Mesendoderm (in vitro differentiated cells): ENCODE data around the gene XPC.

Experiments used
- DNase-seq: peaks from one replicate; pipeline ENCODE4 v3.0.0; 2013
- H2AK5ac ChIP-seq: 2 replicates; pipeline ENCODE4 v1.6.1; 2013; ENCODE audit warnings: low read length, inconsistent platforms
- H2BK120ac ChIP-seq: 2 replicates; pipeline ENCODE4 v1.6.1; 2013; ENCODE audit warnings: low read depth, mild to moderate bottlenecking, low read length, moderate library complexity, mixed read lengths
- H2BK15ac ChIP-seq: replicated peaks from 2 replicates; pipeline ENCODE4 v1.6.1; 2013; ENCODE audit warnings: low read depth, mild to moderate bottlenecking, moderate library complexity
- H2BK5ac ChIP-seq: 2 replicates; pipeline ENCODE4 v1.6.1; 2013; ENCODE audit warnings: low read length, inconsistent platforms
- H3K18ac ChIP-seq: 2 replicates; pipeline ENCODE4 v1.6.1; 2013; ENCODE audit warnings: mild to moderate bottlenecking, low read length, mixed read lengths
- H3K23ac ChIP-seq: one replicate; pipeline ENCODE4 v1.6.1; 2013; ENCODE audit warnings: low read length
- H3K27ac ChIP-seq: 2 replicates; pipeline ENCODE4 v1.5.1; 2013; ENCODE audit warnings: low read depth, mild to moderate bottlenecking, inconsistent platforms, low read length, moderate library complexity
- H3K27me3 ChIP-seq: 2 replicates; pipeline ENCODE4 v1.6.1; 2013; ENCODE audit warnings: low read length, control low read depth, mild to moderate bottlenecking, inconsistent platforms; ENCODE audit not compliant: insufficient read depth, poor library complexity
- H3K36me3 ChIP-seq: 2 replicates; pipeline ENCODE4 v1.6.1; 2013; ENCODE audit warnings: low read length, inconsistent platforms; ENCODE audit not compliant: control insufficient read depth, insufficient read depth
- H3K4ac ChIP-seq: one replicate; pipeline ENCODE4 v1.6.1; 2013; ENCODE audit warnings: low read depth, mild to moderate bottlenecking, low read length, moderate library complexity
- H3K4me1 ChIP-seq: 2 replicates; pipeline ENCODE4 v1.6.1; 2013; ENCODE audit warnings: low read depth, low read length, inconsistent platforms; ENCODE audit not compliant: control insufficient read depth
- H3K4me2 ChIP-seq: 2 replicates; pipeline ENCODE4 v1.6.1; 2013; ENCODE audit warnings: low read length
- H3K4me3 ChIP-seq: 2 replicates; pipeline ENCODE4 v1.5.1; 2013; ENCODE audit warnings: mild to moderate bottlenecking, low read length
- H3K56ac ChIP-seq: one replicate; pipeline ENCODE4 v1.6.1; 2013; ENCODE audit warnings: low read length
- H3K79me1 ChIP-seq: 2 replicates; pipeline ENCODE4 v1.6.1; 2013; ENCODE audit warnings: low read length, inconsistent platforms
- H3K79me2 ChIP-seq: 2 replicates; pipeline ENCODE4 v1.6.1; 2013; ENCODE audit warnings: mild to moderate bottlenecking, low read length; ENCODE audit not compliant: control insufficient read depth, insufficient read depth
- H3K9ac ChIP-seq: 2 replicates; pipeline ENCODE4 v1.6.1; 2013; ENCODE audit warnings: low read length, inconsistent platforms
- H4K5ac ChIP-seq: one replicate; pipeline ENCODE4 v1.6.1; 2013; ENCODE audit warnings: low read length
- H4K8ac ChIP-seq: one replicate; pipeline ENCODE4 v1.6.1; 2013; ENCODE audit warnings: low read depth, mild to moderate bottlenecking, control low read depth, low read length, moderate library complexity
- WGBS: extraction: QIAGEN DNeasy Blood & Tissue Kit; methylation state at CpG from one replicate; pipeline ENCODE4 v1.1.7; 2013; ENCODE audit warnings: low lambda C conversion rate, missing lambda C conversion rate; ENCODE audit not compliant: insufficient coverage; ENCODE audit errors: extremely low coverage; 5-methylcytosine and 5-hydroxymethylcytosine counted together

Gene XPC

DNA sequence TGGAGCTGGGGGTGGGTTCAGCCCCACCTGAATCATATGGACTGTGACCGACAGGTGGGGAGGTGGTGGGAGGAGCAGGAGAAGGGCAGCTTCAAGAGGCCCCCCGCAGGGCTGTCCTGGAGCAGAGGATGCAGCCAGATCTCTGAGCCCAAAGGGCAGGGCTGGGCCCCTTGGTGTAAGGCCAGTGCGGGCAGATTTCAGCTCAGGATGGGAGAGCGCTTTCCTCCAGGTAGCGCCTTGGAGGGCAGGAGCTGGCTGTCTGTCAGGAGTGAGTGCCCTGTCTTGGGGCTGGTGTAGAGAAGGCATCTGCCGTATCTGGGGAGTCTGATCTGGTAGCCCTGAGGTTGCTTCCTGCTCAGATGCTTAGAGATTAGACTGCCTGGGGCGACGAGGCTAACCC lies 46.3 kb downstream of the XPC start:
- no peaks in the 10 kb centered on the region for H3K4me1 ChIP-seq
- no peaks in the 10 kb centered on the region for H3K27me3 ChIP-seq
- H3K18ac ChIP-seq: no peak overlapping the region
- H3K9ac ChIP-seq: no peak overlapping the region
- H3K4me3 ChIP-seq: no peak overlapping the region
- no peak overlapping the region for H4K5ac ChIP-seq
- H2AK5ac ChIP-seq: no peak overlapping the region
- DNase-seq: no peak
- no peak overlapping the region for H4K8ac ChIP-seq
- H3K36me3 ChIP-seq: peaks cover 18% of the 10 kb centered on the region
- no CpG with 5 or more reads among the region's 8 CpGs for WGBS
- peaks cover 9% of the 10 kb centered on the region for H3K79me2 ChIP-seq
- no peak overlapping the region for H3K23ac ChIP-seq
- peaks cover 10% of the 10 kb centered on the region for H3K79me1 ChIP-seq
- H3K4ac ChIP-seq: no peak overlapping the region
- H2BK15ac ChIP-seq: no peak overlapping the region
- H3K4me2 ChIP-seq: no peak overlapping the region
- H3K27ac ChIP-seq: no peak overlapping the region
- no peak overlapping the region for H2BK5ac ChIP-seq
- H2BK120ac ChIP-seq: no peak overlapping the region
- H3K56ac ChIP-seq: no peak overlapping the region

- no peak overlapping the region for H3K4me2 ChIP-seq
- H3K18ac ChIP-seq: no peak overlapping the region
- H3K36me3 ChIP-seq: peaks cover 18% of the 10 kb centered on the region
Observed at GRCh38 chr3:14131134-14131533, 47.3 kb downstream of the XPC start.

GRCh38 chr3:14130707-14131106 lies 47.7 kb downstream of the XPC start:
- H3K4me1 ChIP-seq: peaks cover 3% of the 10 kb centered on the region
- peaks cover 18% of the 10 kb centered on the region for H3K36me3 ChIP-seq
- no peak overlapping the region for H3K4me2 ChIP-seq
- H2AK5ac ChIP-seq: no peak overlapping the region
- no peak overlapping the region for H3K4ac ChIP-seq
- H3K79me1 ChIP-seq: peaks cover 19% of the 10 kb centered on the region
- peaks cover 18% of the 10 kb centered on the region for H3K79me2 ChIP-seq
- H3K9ac ChIP-seq: no peak overlapping the region
- no peak overlapping the region for H2BK5ac ChIP-seq
- H2BK120ac ChIP-seq: no peak overlapping the region
- H3K56ac ChIP-seq: no peak overlapping the region
- H4K8ac ChIP-seq: no peak overlapping the region
- H3K18ac ChIP-seq: no peak overlapping the region
- no peak overlapping the region for H2BK15ac ChIP-seq
- no peaks in the 10 kb centered on the region for H3K27me3 ChIP-seq
- no peak overlapping the region for H4K5ac ChIP-seq
- H3K4me3 ChIP-seq: no peak overlapping the region
- DNase-seq: no peak
- H3K23ac ChIP-seq: no peak overlapping the region
- no peak overlapping the region for H3K27ac ChIP-seq
- WGBS: no CpG with 5 or more reads among the region's 12 CpGs

More at GRCh38 chr3:14131134-14131533, 47.3 kb downstream of the XPC start:
- Histone ChIP-seq H3K4ac (no peak overlapping the region), H2BK120ac (no peak overlapping the region), H4K5ac (no peak overlapping the region), H3K56ac (no peak overlapping the region), H4K8ac (no peak overlapping the region), H3K4me3 (no peak overlapping the region), H2BK5ac (no peak overlapping the region), H2BK15ac (no peak overlapping the region), H3K79me1 (peaks cover 15% of the 10 kb centered on the region), H3K79me2 (peaks cover 18% of the 10 kb centered on the region), H3K9ac (no peak overlapping the region), H3K4me1 (no peaks in the 10 kb centered on the region), H2AK5ac (no peak overlapping the region), H3K27ac (no peak overlapping the region), H3K27me3 (no peaks in the 10 kb centered on the region), H3K23ac (no peak overlapping the region)
- no CpG with 5 or more reads among the region's 5 CpGs for WGBS
- DNase-seq: no peak

DNA sequence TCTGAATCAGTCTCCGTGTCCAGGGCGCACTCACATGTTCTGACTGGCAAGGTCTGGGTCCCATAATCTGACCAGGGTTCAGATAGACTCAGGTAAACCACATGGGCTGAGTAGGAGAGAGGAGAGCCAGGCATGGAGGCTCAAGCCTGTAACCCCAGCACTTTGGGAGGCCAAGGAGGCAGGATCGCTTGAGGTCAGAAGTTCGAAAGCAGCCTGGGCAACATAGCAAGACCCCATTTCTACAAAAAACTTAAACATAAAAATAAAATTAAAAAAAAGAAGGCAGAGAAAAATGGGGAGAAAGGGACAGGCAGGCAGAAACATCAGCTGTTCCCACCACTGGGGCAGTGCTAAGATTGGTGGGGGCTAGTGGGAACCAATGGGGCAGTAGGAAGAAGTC lies 48.2 kb downstream of the XPC start:
- DNase-seq: no peak

GRCh38 chr3:14129296-14129695 lies 49.1 kb downstream of the XPC start:
- H2AK5ac ChIP-seq: no peak overlapping the region
- H4K5ac ChIP-seq: no peak overlapping the region
- no peak overlapping the region for H2BK15ac ChIP-seq
- no peaks in the 10 kb centered on the region for H3K27me3 ChIP-seq
- no CpG with 5 or more reads among the region's 6 CpGs for whole genome bisulfite sequencing
- H3K79me1 ChIP-seq: peaks cover 22% of the 10 kb centered on the region
- no peak overlapping the region for H3K56ac ChIP-seq
- H3K27ac ChIP-seq: no peak overlapping the region
- no peak overlapping the region for H4K8ac ChIP-seq
- peaks cover 21% of the 10 kb centered on the region for H3K79me2 ChIP-seq
- H3K18ac ChIP-seq: no peak overlapping the region
- H2BK5ac ChIP-seq: no peak overlapping the region
- peaks cover 15% of the 10 kb centered on the region for H3K36me3 ChIP-seq
- H3K4me3 ChIP-seq: no peak overlapping the region
- no peak for DNase-seq
- no peak overlapping the region for H3K9ac ChIP-seq
- H3K4me1 ChIP-seq: peaks cover 3% of the 10 kb centered on the region
- no peak overlapping the region for H3K4me2 ChIP-seq
- no peak overlapping the region for H2BK120ac ChIP-seq
- no peak overlapping the region for H3K23ac ChIP-seq
- no peak overlapping the region for H3K4ac ChIP-seq

More for the DNA sequence above, 48.2 kb downstream of the XPC start:
- no CpG with 5 or more reads among the region's 4 CpGs for WGBS
- Histone ChIP-seq H4K5ac (no peak overlapping the region), H3K36me3 (peaks cover 17% of the 10 kb centered on the region), H3K4me3 (no peak overlapping the region), H3K4ac (no peak overlapping the region), H3K4me2 (no peak overlapping the region), H3K56ac (no peak overlapping the region), H4K8ac (no peak overlapping the region), H3K18ac (no peak overlapping the region), H2BK5ac (no peak overlapping the region), H3K79me2 (peaks cover 21% of the 10 kb centered on the region), H2BK120ac (no peak overlapping the region), H2AK5ac (no peak overlapping the region), H3K23ac (no peak overlapping the region), H3K27me3 (no peaks in the 10 kb centered on the region), H3K79me1 (peaks cover 22% of the 10 kb centered on the region), H2BK15ac (no peak overlapping the region), H3K4me1 (peaks cover 3% of the 10 kb centered on the region), H3K9ac (no peak overlapping the region), H3K27ac (no peak overlapping the region)

GRCh38 chr3:14128724-14129123 lies 49.7 kb downstream of the XPC start:
- Histone ChIP-seq H3K27ac (no peak overlapping the region), H4K8ac (no peak overlapping the region), H2BK5ac (no peak overlapping the region), H3K56ac (no peak overlapping the region), H3K4ac (no peak overlapping the region), H3K4me3 (no peak overlapping the region), H3K27me3 (no peaks in the 10 kb centered on the region), H2BK15ac (no peak overlapping the region), H3K79me1 (peaks cover 26% of the 10 kb centered on the region), H3K18ac (no peak overlapping the region), H3K9ac (no peak overlapping the region), H3K4me1 (peaks cover 4% of the 10 kb centered on the region), H3K36me3 (peaks cover 11% of the 10 kb centered on the region), H4K5ac (no peak overlapping the region), H3K23ac (no peak overlapping the region), H2BK120ac (no peak overlapping the region), H3K79me2 (peaks cover 26% of the 10 kb centered on the region), H3K4me2 (no peak overlapping the region), H2AK5ac (no peak overlapping the region)
- WGBS: no CpG with 5 or more reads among the region's 5 CpGs
- DNase-seq: no peak
